ENCODE data around the gene COPS8.

Gene COPS8

DNA sequence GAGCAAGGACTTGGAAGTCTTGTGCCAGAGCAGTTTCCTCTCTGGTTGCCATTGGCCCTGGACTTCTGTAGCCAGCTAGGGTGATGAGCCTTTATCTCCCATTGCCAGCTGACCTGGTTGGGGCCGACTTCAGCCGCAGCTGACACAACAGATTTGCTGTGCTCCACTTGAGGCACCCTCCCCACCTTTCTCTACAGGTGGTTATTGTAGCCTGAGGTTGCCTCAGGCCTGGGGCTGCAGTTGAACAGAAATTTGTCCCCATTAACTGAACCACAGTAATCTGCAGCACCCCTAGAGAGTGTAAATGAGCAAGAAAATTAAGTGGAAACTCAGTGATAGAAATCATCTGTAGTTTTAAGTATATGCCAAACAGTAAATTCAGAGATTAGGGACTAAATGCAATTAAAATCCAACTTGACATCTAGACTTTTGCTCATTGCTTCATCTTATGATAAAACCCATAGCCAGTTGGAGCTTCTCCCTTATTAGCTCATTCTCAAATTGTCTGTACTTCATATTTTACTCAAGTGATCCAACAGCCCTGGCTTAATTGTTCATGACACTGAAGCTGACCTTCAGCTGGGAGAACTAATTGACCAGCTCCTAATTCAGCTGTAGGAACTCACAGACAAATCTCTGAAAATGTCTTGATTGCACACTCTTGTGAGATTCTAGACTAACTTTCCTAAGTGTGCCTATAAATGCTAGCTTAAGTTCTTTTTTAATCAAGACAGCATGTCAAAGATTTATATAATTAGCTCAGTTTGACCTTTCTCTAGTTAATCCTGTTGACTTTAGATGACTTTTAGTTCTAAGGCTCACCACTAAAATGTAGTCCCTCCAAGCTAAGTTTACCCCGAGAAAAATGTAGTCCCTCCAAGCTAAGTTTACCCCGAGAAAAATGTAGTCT, 48.9 kb downstream of the COPS8 start:
- DNase-seq = no peak

DNA sequence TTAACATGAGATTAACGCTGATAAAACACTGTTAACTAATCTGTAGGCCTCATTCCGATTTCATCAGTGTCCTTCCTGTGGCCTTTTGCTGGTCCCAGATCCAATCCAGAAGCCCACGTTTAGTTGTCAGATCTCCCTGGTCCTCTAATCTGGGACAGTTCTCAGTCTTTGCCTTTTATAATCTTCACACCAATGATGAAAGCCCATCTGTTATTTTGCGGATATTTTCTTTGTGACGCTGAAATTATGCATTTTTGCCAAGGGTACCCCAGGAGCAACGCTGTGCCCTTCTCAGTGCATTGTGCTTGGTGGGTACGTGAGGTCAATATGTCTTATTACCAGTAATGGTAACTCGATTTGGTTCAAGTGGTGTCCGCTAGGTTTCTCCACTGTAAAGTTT, 51.1 kb downstream of the COPS8 start:
- no peak for DNase-seq

DNA sequence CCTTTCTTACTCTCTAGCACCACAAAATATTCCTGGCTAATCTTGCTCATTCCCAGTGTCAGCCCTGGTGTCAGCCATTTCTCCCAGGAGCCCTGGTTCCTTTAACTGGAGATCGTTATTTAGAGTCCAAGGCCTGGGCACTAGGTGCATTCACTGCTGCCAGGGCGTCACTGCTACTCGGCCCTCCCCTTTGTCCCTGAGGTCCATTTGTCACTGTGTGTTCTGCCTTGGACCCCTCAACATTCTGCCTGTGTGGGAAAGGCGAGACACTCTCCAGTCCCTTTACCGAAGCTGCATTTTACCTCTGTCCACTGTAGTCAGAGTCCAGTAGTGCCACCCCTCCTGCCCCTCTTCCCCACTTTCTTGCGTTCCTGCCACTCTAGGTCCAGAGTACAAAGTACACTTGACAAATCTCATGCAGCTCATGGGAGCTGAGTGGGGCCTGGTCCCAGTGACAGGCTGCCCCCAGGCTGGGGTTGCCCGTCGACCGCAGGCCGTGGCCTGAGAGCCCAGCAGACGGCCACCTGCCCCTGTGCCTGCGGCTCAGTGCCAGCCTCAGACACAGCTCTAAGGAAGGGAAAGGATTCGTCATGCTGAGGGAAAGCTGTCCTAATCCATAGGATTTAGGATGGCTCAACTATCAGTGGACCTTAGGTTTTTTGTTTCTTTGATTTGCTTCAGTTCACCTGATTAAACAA, 52.1 kb downstream of the COPS8 start:
- DNase-seq = no peak

DNA sequence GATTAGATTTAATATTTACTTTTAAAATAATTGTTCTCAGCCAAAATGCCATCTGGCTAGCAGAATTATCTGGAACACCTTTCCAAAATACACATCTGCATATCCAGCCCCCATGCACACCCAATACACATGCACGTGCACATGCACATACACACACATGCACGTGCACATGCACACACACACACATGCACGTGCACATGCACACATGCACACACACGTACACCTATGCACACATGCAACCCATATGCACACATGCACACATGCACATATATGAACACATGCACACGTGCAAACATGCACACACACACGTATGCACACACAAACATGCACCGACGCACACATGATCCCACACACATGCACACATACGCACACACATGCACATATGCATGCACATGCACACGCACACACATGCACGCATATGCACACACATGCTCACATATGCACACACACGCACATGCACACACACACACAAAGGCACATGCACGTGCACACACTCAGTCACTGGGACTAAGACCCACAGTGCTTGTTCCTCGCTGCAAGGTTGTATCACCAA, 53.5 kb downstream of the COPS8 start:
- no peak for DNase-seq

DNA sequence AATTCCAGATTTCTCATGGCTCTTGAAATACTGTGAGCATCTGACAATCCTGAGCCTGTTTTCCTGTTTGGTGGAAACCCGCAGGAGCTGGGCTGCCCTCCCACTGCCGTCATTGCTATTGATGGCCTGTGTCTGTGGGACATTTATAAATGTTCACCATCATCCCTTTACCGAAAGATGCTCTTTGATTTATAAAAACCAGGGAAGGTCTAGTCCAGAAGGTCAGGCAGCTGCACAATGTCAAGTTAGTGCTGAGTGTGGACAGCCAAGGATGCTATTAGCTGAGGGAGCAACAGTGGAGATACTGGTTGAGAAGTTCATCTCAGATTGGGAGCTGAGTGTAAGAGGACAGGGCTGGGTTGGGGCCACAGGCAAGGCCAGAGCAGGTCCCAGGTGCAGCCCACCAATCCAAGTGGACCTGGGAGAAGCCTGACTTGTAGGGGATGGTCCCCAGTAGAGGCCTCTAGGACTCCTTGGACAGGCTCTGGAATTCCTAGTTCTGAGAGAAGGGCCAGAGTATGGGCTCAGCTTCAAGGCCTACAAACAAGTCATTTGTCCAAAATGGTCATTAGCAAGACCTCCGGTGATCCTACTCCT, 55.1 kb downstream of the COPS8 start:
- no peak for DNase-seq

DNA sequence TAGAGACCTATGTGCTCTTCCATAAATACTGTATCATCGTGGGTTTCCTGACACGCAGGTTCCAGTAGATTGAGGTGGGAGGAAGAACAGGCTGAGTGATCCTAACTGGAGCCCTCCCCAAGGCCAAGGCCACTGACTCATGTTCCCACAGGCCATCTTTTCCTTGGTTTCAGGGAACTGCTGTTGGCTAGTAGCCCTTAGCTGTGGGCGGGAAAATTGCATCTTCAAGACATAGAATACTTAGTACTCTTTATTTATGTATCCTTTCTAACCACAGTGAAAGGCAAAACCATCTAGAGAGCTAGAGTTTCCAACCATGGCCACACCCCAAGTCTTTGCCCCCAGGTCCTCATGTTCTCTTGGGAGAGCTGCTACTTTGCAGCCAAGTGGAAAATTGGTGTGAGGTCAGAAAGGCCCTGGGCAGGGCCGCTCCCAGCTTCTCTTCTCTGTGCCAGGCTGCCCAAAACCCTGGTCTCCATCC, 55.9 kb downstream of the COPS8 start:
- peak; percentile 75 for DNase-seq

DNA sequence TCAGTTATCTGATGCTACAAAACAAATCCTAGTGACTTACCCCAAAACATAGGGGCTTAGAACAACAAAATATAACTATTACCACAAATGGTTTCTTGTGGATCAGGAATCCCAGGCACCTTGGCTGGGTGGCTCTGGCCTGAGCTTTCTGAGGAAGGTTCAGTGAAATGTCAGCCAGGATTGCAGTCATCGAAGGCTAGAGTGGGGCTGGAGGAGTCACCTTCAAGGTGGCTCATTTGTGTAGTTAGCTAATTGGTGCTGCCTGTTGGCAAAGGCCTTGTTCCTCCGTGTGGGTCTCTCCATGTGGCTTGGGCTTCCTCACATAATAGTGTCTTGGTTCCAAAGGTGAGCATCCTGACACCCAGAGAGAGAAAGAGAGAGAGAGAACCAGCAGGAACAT, 57.4 kb downstream of the COPS8 start:
- DNase-seq = no peak

DNA sequence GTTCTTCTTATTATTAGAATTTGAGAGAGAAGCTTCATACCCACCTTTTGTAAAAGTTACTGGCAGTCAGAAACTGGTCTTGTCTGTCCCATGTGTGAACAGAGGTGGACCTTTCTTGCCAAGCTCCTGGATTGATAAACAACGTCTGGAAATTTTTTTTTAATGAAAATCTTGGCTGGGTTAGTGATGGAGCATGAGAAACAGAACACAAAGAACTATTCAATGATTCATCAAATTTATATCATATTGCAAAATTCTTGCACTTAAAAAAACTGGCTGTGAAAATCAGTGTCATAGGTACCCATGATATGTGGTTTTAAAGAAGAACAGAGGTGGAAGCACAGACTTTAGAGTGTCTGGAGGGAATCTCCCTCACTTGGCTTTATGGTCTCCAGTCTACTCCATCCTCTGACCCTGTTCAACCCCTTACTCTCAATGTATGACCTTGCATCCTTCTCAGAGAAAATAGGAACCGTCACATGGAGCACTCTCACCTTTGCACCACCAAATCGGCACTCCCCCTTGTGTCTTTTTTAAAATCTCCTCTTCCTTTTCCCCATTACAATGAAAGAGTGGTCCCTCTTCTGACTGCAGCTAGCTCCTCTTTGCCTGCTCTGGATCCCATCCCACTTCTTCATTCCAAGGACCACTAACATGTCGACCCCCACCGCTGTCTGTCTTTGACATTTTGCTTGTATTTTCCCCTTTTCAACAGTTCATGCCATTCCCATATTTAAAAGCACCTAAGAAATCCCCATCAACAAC, 58.2 kb downstream of the COPS8 start:
- DNase-seq = peak; percentile 81

DNA sequence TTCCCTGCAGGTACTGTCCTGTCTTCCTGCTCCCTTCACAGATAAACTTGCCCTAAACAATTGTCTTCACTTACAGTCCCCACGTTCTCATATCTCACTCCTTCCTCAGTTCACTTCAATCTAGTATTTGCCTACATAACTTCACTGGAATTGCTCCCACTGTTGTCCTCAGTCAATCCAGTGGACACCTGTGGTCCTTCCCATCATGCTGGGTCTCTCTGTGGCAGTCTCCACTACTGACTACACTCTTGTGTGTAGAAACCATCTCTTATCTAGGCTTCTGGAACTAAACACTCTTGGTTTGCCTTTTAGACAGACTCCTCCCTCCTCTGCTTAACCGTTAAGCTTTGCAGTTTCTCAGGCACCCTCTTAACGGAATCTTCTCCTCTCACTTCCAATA, 58.8 kb downstream of the COPS8 start:
- no peak for DNase-seq

DNA sequence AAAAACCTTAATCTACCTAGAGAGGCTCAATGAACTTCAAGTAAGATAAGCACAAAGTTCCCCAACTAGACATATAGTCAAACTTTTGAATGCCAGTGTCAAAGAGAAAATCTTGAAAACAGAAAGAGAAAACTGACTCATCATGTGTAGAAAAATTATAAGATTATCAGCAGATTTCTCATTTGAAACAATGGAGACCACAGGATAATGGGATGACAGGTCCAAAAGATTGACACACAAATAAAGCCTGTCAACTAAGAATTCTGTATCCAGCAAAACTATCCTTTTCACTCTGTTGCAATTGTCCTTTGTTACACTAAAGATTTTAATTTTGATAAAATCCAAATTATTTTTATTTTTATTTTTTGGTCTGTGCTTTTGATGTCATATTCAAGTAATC, 61.6 kb downstream of the COPS8 start:
- no peak for DNase-seq

DNA sequence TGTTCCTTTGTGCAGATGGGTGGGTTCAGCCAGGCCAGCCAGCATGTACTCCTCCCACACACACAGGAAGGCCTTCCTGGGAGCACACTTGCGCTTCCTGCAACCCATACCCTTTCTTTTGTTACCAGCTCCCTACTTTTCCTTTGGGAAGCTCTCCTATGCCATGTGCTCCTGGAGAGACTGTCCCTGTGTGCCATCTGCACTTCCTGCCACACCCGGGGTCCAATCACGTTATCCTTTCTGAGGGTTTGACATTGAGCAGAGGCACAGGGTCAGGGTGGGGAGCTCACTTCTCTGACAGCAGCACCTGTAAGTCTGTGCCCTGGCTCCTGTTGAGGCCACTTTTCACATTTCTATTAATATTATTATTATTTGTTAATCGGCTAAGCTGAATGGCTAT, 62.9 kb downstream of the COPS8 start:
- DNase-seq = no peak

DNA sequence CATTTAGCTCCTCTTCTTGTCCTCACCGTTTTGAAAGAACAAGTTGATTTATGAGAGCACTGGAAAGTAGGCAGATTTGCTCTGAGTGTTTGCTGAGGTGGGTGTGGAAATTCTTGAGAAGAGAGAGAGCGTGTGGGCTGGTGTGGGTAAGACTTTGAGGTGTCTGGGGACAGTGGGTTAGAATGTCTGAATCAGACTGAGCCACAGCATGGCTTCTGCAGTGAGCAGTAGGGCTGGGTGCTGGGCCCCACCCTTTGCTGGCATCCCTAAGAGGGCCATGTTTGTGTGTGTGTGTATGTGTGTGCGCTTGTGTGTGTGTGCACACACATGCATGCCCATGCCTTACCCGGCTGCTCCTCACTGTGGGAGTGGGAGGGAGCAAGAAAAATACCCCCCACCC, 63.7 kb downstream of the COPS8 start:
- no peak for DNase-seq
